GM18520 (cell line): Measurements from ENCODE around the gene ZNF593.
A peak's percentile ranks its signal among the peaks of the same experiment; 100 is the strongest.

Experiments used
- ATAC-seq: cut with Tn5 transposase; IDR thresholded peaks from one replicate; pipeline ENCODE4 v1.9.1; 2021; ENCODE audit not compliant: unreplicated experiment

Gene ZNF593

GRCh38 chr1:26145960-26146294, 23.8 kb upstream of the ZNF593 start:
- ATAC-seq: no peak

GRCh38 chr1:26148887-26149286, 20.8 kb upstream of the ZNF593 start:
- ATAC-seq: no peak

GRCh38 chr1:26153966-26154532, 15.7 kb upstream of the ZNF593 start:
- no peak for ATAC-seq

GRCh38 chr1:26154750-26155149, 15.0 kb upstream of the ZNF593 start:
- no peak for ATAC-seq

- ATAC-seq: no peak
Measured at GRCh38 chr1:26155370-26156284, 14.1 kb upstream of the ZNF593 start.

- no peak for ATAC-seq
Measured at GRCh38 chr1:26156285-26157038, 13.2 kb upstream of the ZNF593 start.

- ATAC-seq: no peak
Measured at GRCh38 chr1:26158271-26158907, 11.3 kb upstream of the ZNF593 start.

GRCh38 chr1:26158908-26159742, 10.6 kb upstream of the ZNF593 start, which contains the start of gene FAM110D:
Gene FAM110D, plus strand, starts transcription at chr1:26159079. Its CDS starts 2,213 bp downstream, at chr1:26161292.
- no peak for ATAC-seq

- no peak for ATAC-seq
Measured at GRCh38 chr1:26159743-26160039, 10.0 kb upstream of the ZNF593 start.

- no peak for ATAC-seq
Measured at GRCh38 chr1:26160527-26161414, 8.9 kb upstream of the ZNF593 start.

GRCh38 chr1:26161415-26162219, 8.1 kb upstream of the ZNF593 start:
- no peak for ATAC-seq

GRCh38 chr1:26162220-26162709, 7.4 kb upstream of the ZNF593 start:
- no peak for ATAC-seq

- no peak for ATAC-seq
Measured at GRCh38 chr1:26163684-26164035, 6.0 kb upstream of the ZNF593 start.

- ATAC-seq: no peak
Measured at GRCh38 chr1:26164036-26164860, 5.5 kb upstream of the ZNF593 start.

- ATAC-seq: no peak
Measured at GRCh38 chr1:26164861-26165842, 4.6 kb upstream of the ZNF593 start.

GRCh38 chr1:26166719-26167281, 2.9 kb upstream of the ZNF593 start:
- peak; percentile 41 for ATAC-seq
